Stimulated activated CD4-positive, alpha-beta T cell treated with anti-CD3 and anti-CD28 coated beads, TNF-alpha, amount 100 ng/mL, for 48 hours (primary cell): ENCODE measurements around the gene ELMO1.

Experiments used
- DNase-seq, 3 donors: peaks; one replicate each; pipeline ENCODE4 v3.0.0-alpha.2; 2020; ENCODE audit warnings: low read depth in 3 of 3

ELMO1 gene

DNA sequence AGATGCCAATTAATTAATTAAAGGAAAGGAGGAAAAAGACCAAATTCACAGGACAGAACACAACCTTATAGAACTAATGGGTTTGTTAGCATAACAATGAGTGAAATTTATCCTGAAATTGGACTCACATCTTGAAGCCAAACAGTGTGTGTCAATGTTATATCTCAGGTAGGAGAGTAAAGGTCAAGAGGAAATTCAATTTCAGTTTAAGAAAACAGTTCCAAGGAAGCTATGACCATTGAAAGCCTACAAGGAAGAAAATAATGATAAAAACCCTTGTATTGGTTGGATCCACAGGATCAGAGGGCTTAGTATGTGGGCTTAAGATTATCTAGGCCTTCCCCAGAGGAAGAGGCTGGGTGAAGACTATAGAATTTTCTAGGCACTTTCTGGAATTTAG is 525.5 kb downstream of the ELMO1 start:
- no peak for DNase-seq

DNA sequence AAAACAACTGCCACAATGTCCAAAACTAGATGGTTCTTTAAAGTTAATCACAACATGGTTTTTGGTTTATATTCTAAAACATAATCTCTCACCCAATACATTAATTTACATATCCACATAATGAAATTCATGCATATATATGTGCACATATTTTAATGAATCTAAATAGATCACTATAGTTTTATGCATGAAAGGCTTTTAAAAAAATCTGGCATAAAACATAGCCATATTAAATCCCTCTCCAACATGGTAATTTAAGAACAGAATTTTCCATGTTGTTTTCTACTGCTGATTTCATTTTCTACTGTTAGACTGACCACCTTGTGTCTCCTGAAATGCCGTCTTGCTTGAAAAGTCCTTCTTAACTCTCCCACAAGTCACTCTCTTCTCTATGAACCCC is 528.2 kb downstream of the ELMO1 start:
- DNase-seq, result no peak

DNA sequence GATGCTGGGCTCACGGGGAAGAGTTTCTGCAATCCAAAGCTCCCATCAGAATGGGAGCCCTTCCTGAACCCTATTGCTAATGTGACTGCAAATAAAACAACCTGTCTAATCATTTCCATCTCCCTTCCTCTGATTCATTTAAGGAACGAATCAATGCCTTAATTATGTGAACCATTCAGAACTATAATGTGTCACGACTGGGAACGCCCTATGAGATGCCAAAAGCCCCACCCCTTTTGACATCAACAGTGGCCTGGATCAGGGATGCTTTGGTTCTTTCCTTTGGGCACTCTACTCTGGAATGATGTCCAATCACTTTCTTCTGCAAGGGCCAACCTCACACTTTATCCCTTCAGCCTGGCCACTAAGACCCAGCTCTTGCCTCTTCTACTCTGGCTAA is 528.9 kb downstream of the ELMO1 start:
- DNase-seq, result no peak

DNA sequence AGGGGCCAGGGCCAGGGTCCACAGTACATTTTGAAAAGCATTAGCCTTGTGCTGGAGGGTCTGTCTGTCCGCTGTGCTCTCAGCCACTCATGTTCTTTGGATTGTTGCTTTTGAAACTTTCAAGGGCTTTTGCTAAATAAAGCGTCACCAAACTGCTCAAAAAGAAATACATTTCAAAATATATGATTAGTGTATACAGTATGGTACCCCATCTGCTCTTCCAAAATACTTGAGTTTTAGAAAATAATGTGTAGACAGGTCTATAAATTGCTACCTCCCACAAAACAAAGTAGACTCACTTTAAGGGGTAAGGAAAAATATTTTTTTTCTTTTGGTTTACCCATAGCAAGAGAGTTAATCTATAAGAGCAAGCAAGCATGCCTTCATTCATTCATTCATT is 530.1 kb downstream of the ELMO1 start:
- DNase-seq, result no peak

- no peak for DNase-seq
Measured at GRCh38 chr7:36916619-36917018, 532.0 kb downstream of the ELMO1 start.

DNA sequence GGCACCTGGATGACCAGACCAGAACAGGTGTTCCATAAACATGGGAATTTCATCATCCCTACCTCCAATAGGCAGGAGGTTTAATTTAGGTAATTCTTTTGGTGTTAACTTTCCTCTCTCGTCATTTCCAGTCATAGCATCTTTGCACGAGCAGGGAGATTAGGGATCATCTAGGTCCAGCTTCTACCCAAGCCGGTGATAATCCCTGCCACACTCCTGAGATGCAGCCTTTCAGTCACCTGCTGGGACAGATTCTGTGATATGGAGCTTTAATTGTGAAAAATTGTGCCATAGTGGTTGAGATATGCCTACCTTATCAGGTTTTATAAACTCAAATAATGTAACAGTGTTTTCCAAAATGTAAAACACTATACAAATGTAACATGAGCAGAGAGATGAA is 532.5 kb downstream of the ELMO1 start:
- no peak for DNase-seq

- DNase-seq, result no peak
Measured at GRCh38 chr7:36911788-36912187, 536.9 kb downstream of the ELMO1 start.

GRCh38 chr7:36910859-36911258 is 537.8 kb downstream of the ELMO1 start:
- no peak for DNase-seq

- DNase-seq, result no peak
Measured at GRCh38 chr7:36910401-36910800, 538.3 kb downstream of the ELMO1 start.

- no peak for DNase-seq
Measured at GRCh38 chr7:36906956-36907635, 541.6 kb downstream of the ELMO1 start.

DNA sequence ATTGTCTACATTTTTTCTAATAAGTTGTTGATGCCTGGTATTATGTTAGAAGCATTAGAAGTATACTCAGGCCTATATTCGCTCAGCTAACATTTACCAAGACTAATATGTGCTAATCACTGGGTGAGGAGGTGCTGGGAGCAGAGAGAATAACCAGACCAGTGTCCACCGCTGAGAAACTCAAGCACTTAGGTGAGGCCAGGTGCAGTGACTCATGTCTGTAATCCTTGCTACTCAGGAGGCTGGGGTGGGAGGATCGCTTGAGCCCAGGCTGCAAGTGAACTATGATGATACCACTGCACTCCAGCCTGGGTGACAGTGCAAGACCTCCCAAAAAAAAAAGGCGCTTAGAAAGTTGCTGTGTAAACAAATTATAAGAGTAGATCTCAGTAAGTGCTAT is 542.2 kb downstream of the ELMO1 start:
- no peak for DNase-seq

DNA sequence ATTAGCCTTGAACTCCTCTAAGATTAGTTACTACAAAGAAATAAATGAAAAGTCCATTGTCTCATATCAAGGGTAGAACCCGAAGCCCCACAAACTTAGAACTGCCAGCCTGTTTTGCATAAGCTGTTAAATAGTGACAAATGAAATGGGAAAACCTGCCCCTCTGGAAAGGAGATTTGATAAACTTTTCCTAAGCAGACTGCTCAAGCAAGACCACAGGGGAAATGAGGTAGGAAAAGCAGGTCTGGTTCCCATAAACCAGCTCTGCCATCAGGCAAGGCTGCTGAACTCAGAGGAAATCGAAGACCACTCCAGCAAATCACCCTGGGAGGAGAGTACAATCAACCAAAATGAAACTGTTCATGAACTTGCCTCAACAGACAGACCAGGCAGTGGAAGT is 542.8 kb downstream of the ELMO1 start:
- no peak for DNase-seq

DNA sequence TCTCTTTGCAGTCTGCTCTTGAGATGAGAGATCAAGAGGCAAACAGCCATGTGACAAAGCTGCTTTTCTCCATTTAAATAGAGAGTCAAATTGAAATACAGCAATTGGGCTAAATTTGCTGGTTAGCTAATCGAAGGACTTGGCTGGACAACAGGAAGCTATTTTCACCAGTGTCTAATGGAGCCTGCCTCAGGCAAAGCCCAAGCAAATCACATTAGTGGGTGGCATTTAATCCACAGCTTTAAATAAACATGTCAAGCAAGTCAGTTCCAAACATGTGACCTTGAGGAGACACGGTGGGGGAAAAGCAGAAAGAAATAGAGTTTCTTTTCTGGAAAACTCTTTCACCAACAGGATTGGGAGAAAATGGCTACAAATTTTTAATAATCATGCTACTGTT is 543.9 kb downstream of the ELMO1 start:
- DNase-seq, result no peak

GRCh38 chr7:36904101-36904500 is 544.6 kb downstream of the ELMO1 start:
- DNase-seq, result no peak

DNA sequence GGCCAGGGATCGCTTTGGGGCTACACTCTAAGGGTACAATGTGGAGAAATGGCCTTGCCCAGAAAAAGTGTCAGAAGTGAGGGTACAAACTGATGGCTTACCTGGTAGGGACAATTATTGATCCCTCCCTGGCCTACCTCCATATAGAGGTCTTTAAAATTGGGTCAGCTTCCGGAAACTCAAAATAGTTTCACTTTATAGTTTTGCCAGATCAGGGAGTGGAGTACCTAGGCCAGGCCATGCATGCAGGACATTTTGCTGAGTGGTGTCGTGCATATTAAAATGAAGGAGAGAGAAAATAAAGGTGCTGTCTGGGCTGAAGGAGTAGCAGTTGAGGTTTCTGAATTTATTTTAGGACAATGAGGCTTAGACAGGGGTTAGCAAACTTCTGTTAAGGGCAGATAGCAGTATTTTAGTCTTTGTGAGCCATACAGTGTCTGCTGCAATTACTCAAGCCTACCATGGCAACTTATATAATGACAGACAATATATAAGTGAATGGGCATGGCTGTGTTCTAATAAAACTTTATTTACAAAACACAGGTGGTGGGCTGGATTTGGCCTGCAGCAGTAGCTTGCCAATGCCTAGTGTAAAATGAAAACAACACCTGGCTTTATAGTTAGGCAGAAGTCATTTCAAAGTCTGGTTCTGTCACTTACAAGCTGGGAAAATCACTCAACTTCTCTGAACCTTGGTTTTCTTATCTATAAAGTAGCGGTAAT is 547.5 kb downstream of the ELMO1 start:
- no peak for DNase-seq

DNA sequence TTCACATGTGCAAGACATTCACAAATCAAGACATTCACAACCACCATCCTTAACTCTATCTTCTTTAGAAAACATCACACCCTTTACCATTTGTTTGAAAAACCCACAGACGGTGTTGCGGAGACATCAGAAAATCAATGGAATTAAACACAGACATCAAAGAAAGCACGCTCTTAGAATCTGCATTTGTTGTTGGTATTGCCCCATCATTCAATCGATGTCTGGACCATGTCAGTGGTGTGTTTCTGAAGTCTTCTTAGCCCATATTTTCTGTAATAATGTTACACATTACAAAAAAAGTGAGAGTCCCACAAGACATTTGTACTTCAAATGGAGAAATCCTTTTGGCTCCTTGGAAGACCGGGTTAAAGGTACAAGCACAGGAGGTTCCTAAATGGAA is 550.5 kb downstream of the ELMO1 start:
- DNase-seq, result no peak

GRCh38 chr7:36896956-36897590 is 551.6 kb downstream of the ELMO1 start:
- no peak for DNase-seq

GRCh38 chr7:36896418-36896817 is 552.2 kb downstream of the ELMO1 start:
- DNase-seq, result no peak

GRCh38 chr7:36895192-36895591 is 553.5 kb downstream of the ELMO1 start:
- DNase-seq, result no peak

DNA sequence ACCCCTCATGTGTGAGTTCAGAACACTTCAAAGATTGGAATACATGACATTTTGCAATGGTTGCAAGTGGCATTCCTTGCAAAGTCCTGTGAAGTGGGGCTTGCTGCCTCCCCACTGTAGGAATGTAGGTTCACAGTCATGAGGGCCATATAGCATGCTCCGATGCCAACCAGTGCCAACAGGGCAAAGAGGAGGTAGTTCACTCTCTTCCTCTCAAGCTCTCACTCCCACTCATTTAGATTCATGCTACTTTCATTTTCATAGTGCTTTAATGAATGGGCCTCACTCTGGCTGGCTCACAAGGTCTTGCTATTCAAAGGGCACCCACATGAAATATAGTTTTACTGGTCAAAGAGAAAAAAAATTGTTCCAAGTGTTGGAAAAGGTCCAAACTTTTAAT is 554.5 kb downstream of the ELMO1 start:
- no peak for DNase-seq

DNA sequence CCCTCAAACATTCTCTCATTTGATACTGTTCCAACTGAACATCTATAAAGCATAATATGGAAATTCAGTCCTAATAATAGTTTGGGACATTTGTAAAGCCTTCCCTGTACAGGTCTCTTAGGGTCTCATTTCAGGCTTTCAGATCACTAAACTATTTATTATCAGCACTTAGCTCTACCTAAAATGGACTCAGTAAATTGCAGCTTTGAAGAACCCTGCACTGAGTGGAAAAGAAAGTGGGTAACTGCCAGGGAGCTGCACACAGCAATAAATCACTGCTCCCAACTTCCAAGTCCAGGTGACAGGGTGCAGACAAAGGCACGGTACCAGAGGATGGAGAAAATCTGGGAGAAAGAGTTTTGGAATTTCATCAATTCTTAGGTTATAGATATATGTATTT is 559.5 kb downstream of the ELMO1 start:
- DNase-seq, result no peak

DNA sequence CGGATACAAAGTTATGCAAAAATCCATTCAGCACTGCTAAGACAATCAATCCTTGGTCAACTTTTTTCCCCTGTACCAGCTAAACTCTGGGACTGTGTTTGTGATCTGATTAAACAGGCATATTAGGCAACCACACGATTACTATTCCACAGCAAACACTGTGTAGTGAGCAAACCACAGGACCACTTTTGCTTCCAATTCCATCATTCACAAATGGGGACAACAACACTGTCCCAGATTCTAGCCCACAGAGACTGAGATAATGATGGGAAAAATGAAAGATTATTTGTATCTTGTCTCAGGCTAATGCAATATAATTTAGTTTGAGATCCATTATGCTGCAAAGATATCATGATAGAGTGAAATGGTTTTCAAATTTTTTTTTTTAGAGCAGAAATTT is 560.7 kb downstream of the ELMO1 start:
- DNase-seq, result no peak

DNA sequence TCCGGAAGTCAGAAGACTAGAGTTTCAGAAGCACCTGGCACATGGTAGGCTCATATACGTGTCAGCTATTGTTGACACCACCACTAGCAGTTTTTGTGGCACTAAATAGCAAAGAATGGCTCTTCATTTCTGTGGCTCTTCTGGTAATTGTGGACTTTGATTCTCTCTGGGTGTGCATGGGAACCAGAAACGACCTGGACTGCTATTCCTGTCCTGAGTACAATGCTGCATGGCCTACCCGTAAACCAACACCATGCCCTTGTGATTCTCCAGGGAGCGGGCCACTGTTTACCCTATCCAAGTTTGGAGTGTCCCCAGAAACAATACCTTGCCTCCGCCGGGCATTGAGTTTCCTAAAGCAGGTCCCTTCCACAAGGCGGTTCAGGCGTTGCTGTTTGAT is 561.4 kb downstream of the ELMO1 start:
- DNase-seq, result no peak
